Lower lobe of right lung (tissue), 2 donors: ENCODE measurements around the gene SLC16A11. TPM values are rescaled to one million over a fixed set of nuclear protein-coding genes. Genes with fewer than 3 reads are reported as not detected.

ENCODE experiments used
- ATAC-seq, 2 donors: fragments of 200-7000 bp; cut with Tn5 transposase; one replicate each; pipeline ENCODE4 v1.9.1; 2020 to 2022; ENCODE audit warnings: mild to moderate bottlenecking in 2 of 2, moderate library complexity in 2 of 2
- DNase-seq: peaks from one replicate; pipeline ENCODE4 v3.0.0-alpha.2; 2020
- H3K27ac ChIP-seq: fragments of 200-600 bp; one replicate; pipeline ENCODE4 v1.8.0; 2022
- H3K27me3 ChIP-seq: fragments of 200-600 bp; one replicate; pipeline ENCODE4 v1.8.0; 2022; ENCODE audit warnings: low read depth
- H3K36me3 ChIP-seq: fragments of 200-600 bp; one replicate; pipeline ENCODE4 v1.8.0; 2022; ENCODE audit warnings: mild to moderate bottlenecking
- H3K4me1 ChIP-seq: fragments of 200-600 bp; one replicate; pipeline ENCODE4 v1.8.0; 2022
- H3K4me3 ChIP-seq: fragments of 200-600 bp; one replicate; pipeline ENCODE4 v1.8.0; 2022; ENCODE audit warnings: mild to moderate bottlenecking
- H3K9me3 ChIP-seq: fragments of 200-600 bp; one replicate; pipeline ENCODE4 v1.8.0; 2022
- CTCF ChIP-seq: fragments of 200-600 bp; IDR thresholded peaks from one replicate; pipeline ENCODE4 v1.8.0; 2022; ENCODE audit warnings: antibody characterized with exemption, mild to moderate bottlenecking
- intact Hi-C: fragments of 100-400 bp; cut with DNase I; formaldehyde crosslinking; loops from one replicate; pipeline ENCODE4 v1.11.0; 2022
- total RNA-seq: library from RNA; stranded (reverse); fragmentation: NEBNext Ultra II Directional; extraction: Animal tissue kit (Norgen Biotek cat#: 25700); gene quantifications from one replicate; pipeline ENCODE4 v1.2.1, GENCODE V29; 2021
- donor health status: DM: no; HTN: yes; CAD: no; lungs with severe emphysema.

SLC16A11 gene
- total RNA-seq, 1 donor from 2014 or later = 7.7 TPM

DNA sequence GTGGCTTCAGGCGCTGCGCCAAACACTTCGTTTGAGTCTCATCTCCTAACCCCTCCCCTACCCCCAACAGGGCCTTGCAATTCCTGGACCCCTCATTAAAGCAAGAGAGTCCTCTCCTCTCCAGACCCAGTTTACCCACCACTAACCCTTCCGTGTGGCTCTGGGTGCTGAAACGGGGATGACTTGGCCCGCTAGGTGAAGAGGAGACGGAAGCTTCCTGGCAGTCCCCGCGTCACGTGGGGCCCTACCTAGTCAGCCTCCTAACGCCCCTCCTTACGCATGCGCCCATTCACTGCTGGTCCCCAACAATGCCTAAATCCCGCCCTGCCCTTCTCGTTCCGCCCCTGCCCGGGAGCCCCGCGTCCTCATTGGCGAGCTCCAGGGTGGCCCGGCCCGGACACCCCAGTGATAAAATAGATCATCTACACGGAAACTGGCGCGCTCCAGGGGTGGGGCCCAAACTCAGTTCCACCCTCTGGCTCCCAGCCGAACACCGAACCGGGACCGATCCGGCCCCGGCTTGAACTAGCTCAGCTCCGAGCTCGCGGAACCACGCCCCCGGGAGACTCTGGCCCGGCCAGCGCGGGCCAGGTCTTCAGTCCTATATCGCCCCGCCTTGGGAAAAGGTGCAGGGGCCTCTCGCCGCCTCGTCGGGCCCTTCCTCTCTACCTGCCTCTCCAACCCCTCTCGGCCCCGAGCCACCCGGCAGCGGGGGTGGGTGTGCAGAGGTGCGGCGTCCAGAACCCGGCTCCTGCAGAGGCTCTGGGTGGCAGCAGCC lies 8.1 kb downstream of the SLC16A11 start, which contains the start of gene SLC16A13:
Gene SLC16A13, plus strand, starts transcription at position 425 of the 778 bp plus-strand sequence. CDS start 368 bp downstream, outside the sequence.
- Histone ChIP-seq H3K4me3 (peak within 1 kb of the TSS; percentile 76), H3K9me3 (no peaks in the 10 kb centered on the region), H3K27ac (peak within 1 kb of the TSS; percentile 88), H3K27me3 (no peaks in the 10 kb centered on the region), H3K36me3 (no peaks in the 10 kb centered on the region), H3K4me1 (peaks cover 28% of the 10 kb centered on the region)
- intact Hi-C loops = no loop called here
- TF ChIP-seq CTCF = no peak
- DNase-seq (peak; percentile 99), ATAC-seq (peak; percentile 98)

- Histone ChIP-seq H3K27me3 (no peaks in the 10 kb centered on the region), H3K4me1 (peaks cover 31% of the 10 kb centered on the region), H3K9me3 (no peaks in the 10 kb centered on the region), H3K27ac (peak overlapping the region; percentile 88), H3K36me3 (no peaks in the 10 kb centered on the region), H3K4me3 (peak overlapping the region; percentile 76)
- no peak for TF ChIP-seq CTCF
- ATAC-seq (peak; percentile 25 to 32), DNase-seq (no peak)
- intact Hi-C loops = no loop called here
These were observed 8.8 kb downstream of the SLC16A11 start for GRCh38 chr17:7034955-7035590.

GRCh38 chr17:7029659-7030058 lies 14.2 kb downstream of the SLC16A11 start:
- intact Hi-C loops = no loop called here
- Histone ChIP-seq H3K36me3 (no peaks in the 10 kb centered on the region), H3K27me3 (no peaks in the 10 kb centered on the region), H3K4me3 (no peak overlapping the region), H3K4me1 (peaks cover 47% of the 10 kb centered on the region), H3K27ac (peak overlapping the region; percentile 64), H3K9me3 (no peaks in the 10 kb centered on the region)
- DNase-seq (no peak), ATAC-seq (peak; percentile 40 to 47)
- no peak for TF ChIP-seq CTCF

DNA sequence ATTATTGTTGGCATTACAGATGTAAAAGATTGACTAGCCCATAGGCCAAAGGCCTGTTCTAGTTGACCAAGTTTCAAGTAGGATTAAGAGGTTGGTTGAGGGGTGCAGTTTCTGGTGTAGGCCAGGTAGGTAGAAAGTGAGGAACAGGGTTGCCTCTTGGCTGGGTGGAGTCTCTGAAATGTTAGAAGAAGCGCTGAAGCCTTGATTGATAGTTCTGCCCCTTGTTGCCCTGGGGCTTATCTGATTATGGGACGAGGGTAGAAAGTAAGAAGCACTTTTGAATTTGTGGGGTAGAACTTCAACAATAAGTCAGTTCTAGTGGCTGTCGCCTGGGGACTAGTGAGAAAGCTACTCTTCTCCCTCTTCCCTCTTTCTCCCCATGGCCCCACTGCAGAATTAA lies 14.8 kb downstream of the SLC16A11 start:
- Histone ChIP-seq H3K27ac (peak overlapping the region; percentile 64), H3K4me3 (no peak overlapping the region)

GRCh38 chr17:7027335-7027734 lies 16.6 kb downstream of the SLC16A11 start:
- DNase-seq = no peak
- intact Hi-C loops = no loop called here
- H3K4me1 ChIP-seq = peaks cover 48% of the 10 kb centered on the region
- ATAC-seq = no peak
- peak overlapping the region; percentile 53 for H3K27ac ChIP-seq
- H3K9me3 ChIP-seq = no peaks in the 10 kb centered on the region
- H3K27me3 ChIP-seq = no peaks in the 10 kb centered on the region
- no peak for TF ChIP-seq CTCF
- no peak overlapping the region for H3K4me3 ChIP-seq
- H3K36me3 ChIP-seq = no peaks in the 10 kb centered on the region

More for the DNA sequence above, 14.8 kb downstream of the SLC16A11 start:
- no peaks in the 10 kb centered on the region for H3K27me3 ChIP-seq
- no peaks in the 10 kb centered on the region for H3K36me3 ChIP-seq
- no peaks in the 10 kb centered on the region for H3K9me3 ChIP-seq
- intact Hi-C loops = no loop called here
- peaks cover 42% of the 10 kb centered on the region for H3K4me1 ChIP-seq
- TF ChIP-seq CTCF = no peak
- no peak for DNase-seq
- ATAC-seq = no peak
